A549 (cell line): Measurements from ENCODE around the gene TEX29. TPM values are rescaled to one million over a fixed set of nuclear protein-coding genes. Genes with fewer than 3 reads are reported as not detected.

Experiments used
- ATAC-seq, 2 experiments: fragments of 200-7000 bp in 1 of 2; fragments of >200 bp in 1 of 2; cut with Nextera tagmentation in 1 of 2; cut with Tn5 transposase in 1 of 2; 3 replicates each; pipeline versions ENCODE4 v1.8.0 to v1.9.1; 2018 to 2020; ENCODE audit warnings: mild to moderate bottlenecking in 1 of 2, moderate library complexity in 1 of 2
- CTCF ChIA-PET: fragments of 300-600 bp; sonication (Branson Sonifier 250); formaldehyde crosslinking; extraction: SDS; loops from one replicate; lab custom pipeline; 2021; ENCODE audit warnings: antibody characterized with exemption, inconsistent platforms; lab: Yijun Ruan, JAX
- POLR2A ChIA-PET: fragments of 350-600 bp; formaldehyde crosslinking; extraction: SDS; loops from one replicate; lab custom pipeline; 2021; ENCODE audit warnings: antibody characterized with exemption, inconsistent platforms; lab: Yijun Ruan, JAX
- DNase-seq, 2 experiments: peaks; one replicate each; pipeline versions ENCODE4 v3.0.0 to v3.0.0-alpha.2; 2011 to 2016; ENCODE audit warnings: low read depth in 1 of 2, low spot score in 1 of 2
- FAIRE-seq: peaks from 2 replicates; lab custom pipeline; 2011; peaks lifted over from hg19 to GRCh38; lab: Jason Lieb, UNC
- H3K27ac ChIP-seq, 2 experiments: fragments of >200 bp; sonication (Bioruptor Twin); formaldehyde crosslinking; 3 replicates each; pipeline ENCODE4 v1.5.1; 2016 to 2017
- H3K4me1 ChIP-seq: fragments of >200 bp; sonication (Bioruptor Twin); formaldehyde crosslinking; 3 replicates; pipeline ENCODE4 v1.6.1; 2016
- H3K4me2 ChIP-seq: fragments of >200 bp; sonication (Bioruptor Twin); formaldehyde crosslinking; 3 replicates; pipeline ENCODE4 v1.6.1; 2016
- H3K4me3 ChIP-seq: fragments of >200 bp; sonication (Bioruptor Twin); formaldehyde crosslinking; 3 replicates; pipeline ENCODE4 v1.5.1; 2016
- H3K9me3 ChIP-seq: fragments of >200 bp; sonication (Bioruptor Twin); formaldehyde crosslinking; 3 replicates; pipeline ENCODE4 v1.6.1; 2016
- BCL3 ChIP-seq: fragments of >200 bp; sonication (Bioruptor Twin); formaldehyde crosslinking; IDR thresholded peaks from 3 replicates; pipeline ENCODE4 v1.6.1; 2016
- CBX8 ChIP-seq: fragments of 200-600 bp; sonication (generic); IDR thresholded peaks from 2 replicates; pipeline ENCODE4 v1.6.1; 2016
- CEBPB ChIP-seq, 2 experiments: fragments of >200 bp in 1 of 2; sonication (Bioruptor Twin) in 1 of 2; formaldehyde crosslinking in 1 of 2; IDR thresholded peaks; 2 replicates each; pipeline ENCODE4 v1.6.1; 2012 to 2016
- CHD4 ChIP-seq: fragments of 200-600 bp; sonication (generic); IDR thresholded peaks from 2 replicates; pipeline ENCODE4 v1.6.1; 2016; ENCODE audit warnings: antibody characterized with exemption, mild to moderate bottlenecking, borderline replicate concordance
- FOSB ChIP-seq: fragments of 250-450 bp; sonication (Bioruptor Pico); IDR thresholded peaks from 2 replicates; pipeline ENCODE4 v1.5.0; 2020; ENCODE audit warnings: mild to moderate bottlenecking, moderate library complexity
- FOSL2 ChIP-seq, 2 experiments: fragments of 450-650 bp in 1 of 2; fragments of >200 bp in 1 of 2; sonication (Bioruptor Twin) in 1 of 2; formaldehyde crosslinking; IDR thresholded peaks; 2 replicates each; pipeline versions ENCODE4 v1.5.0 to v1.6.1; 2016 to 2020; ENCODE audit warnings: mild to moderate bottlenecking in 1 of 2, moderate library complexity in 1 of 2
- HEYL ChIP-seq: fragments of 250-450 bp; sonication (Bioruptor Pico); IDR thresholded peaks from 2 replicates; pipeline ENCODE4 v1.8.0; 2021; ENCODE audit warnings: mild to moderate bottlenecking, moderate library complexity
- HMGXB4 ChIP-seq: fragments of 250-450 bp; sonication (Bioruptor Pico); IDR thresholded peaks from 2 replicates; pipeline ENCODE4 v1.5.0; 2021; ENCODE audit warnings: mild to moderate bottlenecking, moderate library complexity, borderline replicate concordance
- HOXA7 ChIP-seq: fragments of 250-450 bp; sonication (Bioruptor Pico); IDR thresholded peaks from 2 replicates; pipeline ENCODE4 v1.5.0; 2020; ENCODE audit warnings: mild to moderate bottlenecking, moderate library complexity
- HOXB13 ChIP-seq: fragments of 250-450 bp; sonication (Bioruptor Pico); IDR thresholded peaks from 2 replicates; pipeline ENCODE4 v1.5.0; 2020; ENCODE audit warnings: low read depth, mild to moderate bottlenecking, moderate library complexity
- HOXB5 ChIP-seq: fragments of 250-450 bp; sonication (Bioruptor Pico); IDR thresholded peaks from 2 replicates; pipeline ENCODE4 v1.5.0; 2020; ENCODE audit warnings: mild to moderate bottlenecking, moderate library complexity
- MAZ ChIP-seq: fragments of 150-350 bp; IDR thresholded peaks from 2 replicates; pipeline ENCODE4 v1.6.1; 2014; ENCODE audit warnings: antibody characterized with exemption, low read depth, low read length, borderline replicate concordance
- MYC ChIP-seq: IDR thresholded peaks from 2 replicates; pipeline ENCODE4 v1.6.1; 2012; ENCODE audit warnings: mild to moderate bottlenecking, inconsistent platforms, low read length, improper control_type of control experiment, borderline replicate concordance
- NFE2L2 ChIP-seq: fragments of 150-350 bp; conservative IDR thresholded peaks from 2 replicates; pipeline ENCODE4 v1.6.1; 2014; ENCODE audit warnings: low read length
- NPAS2 ChIP-seq: fragments of 250-450 bp; sonication (Bioruptor Pico); IDR thresholded peaks from 2 replicates; pipeline ENCODE4 v1.8.0; 2022; ENCODE audit warnings: mild to moderate bottlenecking, moderate library complexity, borderline replicate concordance
- PHF8 ChIP-seq: fragments of 200-600 bp; sonication (generic); IDR thresholded peaks from 2 replicates; pipeline ENCODE4 v1.6.1; 2016; ENCODE audit warnings: low read depth, mild to moderate bottlenecking, antibody characterized with exemption, moderate library complexity, borderline replicate concordance
- POLR2A ChIP-seq: IDR thresholded peaks from 2 replicates; pipeline ENCODE4 v1.6.1; 2012; ENCODE audit warnings: mild to moderate bottlenecking, low read length
- RCOR1 ChIP-seq: fragments of 150-350 bp; IDR thresholded peaks from 2 replicates; pipeline ENCODE4 v1.6.1; 2014; ENCODE audit warnings: antibody characterized with exemption, low read length, low read depth
- REST ChIP-seq: fragments of 200-600 bp; sonication (generic); IDR thresholded peaks from 2 replicates; pipeline ENCODE4 v1.6.1; 2016; ENCODE audit warnings: antibody characterized with exemption, mild to moderate bottlenecking, moderate library complexity
- RFX5 ChIP-seq: fragments of 450-650 bp; IDR thresholded peaks from 2 replicates; pipeline ENCODE4 v1.7.1; 2014; ENCODE audit warnings: antibody characterized with exemption, mild to moderate bottlenecking, moderate library complexity
- RNF2 ChIP-seq: fragments of 200-600 bp; sonication (generic); IDR thresholded peaks from 2 replicates; pipeline ENCODE4 v1.6.1; 2016; ENCODE audit warnings: low read depth, mild to moderate bottlenecking, antibody characterized with exemption, moderate library complexity, borderline replicate concordance
- TP53 ChIP-seq: fragments of 250-450 bp; sonication (Bioruptor Pico); IDR thresholded peaks from 2 replicates; pipeline ENCODE4 v1.5.0; 2021; ENCODE audit warnings: mild to moderate bottlenecking, moderate library complexity
- ZC3H11A ChIP-seq: fragments of 450-650 bp; IDR thresholded peaks from 2 replicates; pipeline ENCODE4 v1.6.1; 2014; ENCODE audit warnings: antibody characterized with exemption, mild to moderate bottlenecking
- WGBS: methylation state at CpG from one replicate; pipeline ENCODE4 v1.1.6; 2017; ENCODE audit errors: missing lambda C conversion rate; 5-methylcytosine and 5-hydroxymethylcytosine counted together
- polyA plus RNA-seq, 4 experiments: library from polyadenylated mRNA; depleted of rRNA in 3 of 4; stranded (reverse); fragments of >200 nt; fragmentation: RNase III in 1 of 4; extraction: RNeasy Plus Mini Kit Qiagen cat#74134 plus additional on column Dnase treatment in 1 of 4; gene quantifications; 2 replicates in 3 of 4; 3 replicates in 1 of 4; pipeline ENCODE4 v1.2.3, GENCODE V29; 2011 to 2017
- TF ChIP-seq, protein P1 (sequence below): fragments of >200 bp; sonication (Bioruptor Twin); formaldehyde crosslinking; IDR thresholded peaks from 3 replicates; pipeline ENCODE4 v1.5.1; 2016

The TEX29 gene
- polyA plus RNA-seq, 2 of the 4 experiments (the other 2 are of a cell fraction) = 0.13 to 0.35 TPM

- no peaks in the 10 kb centered on the region for H3K9me3 ChIP-seq
- H3K4me3 ChIP-seq = no peak overlapping the region
- H3K27ac ChIP-seq = no peak overlapping the region
- TF ChIP-seq POLR2A = no peak
- no peak for TF ChIP-seq PHF8
- TF ChIP-seq REST = no peak
- TF ChIP-seq MAZ = no peak
- no peak for TF ChIP-seq BCL3
- TF ChIP-seq CBX8 = no peak
- no peak for TF ChIP-seq RNF2
- no peak for TF ChIP-seq HOXB13 (CRISPR knock-in tag)
- no peak for TF ChIP-seq HOXA7 (CRISPR knock-in tag)
- no peak for TF ChIP-seq NPAS2 (CRISPR knock-in tag)
- no peak for TF ChIP-seq FOSL2 (IDR thresholded peaks at IDR 0.05)
- no peak for TF ChIP-seq FOSL2 (CRISPR knock-in tag; IDR thresholded peaks at IDR 0.05)
- no peak for TF ChIP-seq TP53 (CRISPR knock-in tag)
- TF ChIP-seq FOSB (CRISPR knock-in tag) = no peak
- TF ChIP-seq HMGXB4 (CRISPR knock-in tag) = no peak
- no peak for TF ChIP-seq ZC3H11A
- POLR2A ChIA-PET = no interaction called here
- H3K4me2 ChIP-seq = no peak overlapping the region
- WGBS = 96% methylated on average over 10 of the region's 10 CpGs
- no peak for DNase-seq
- CTCF ChIA-PET = no interaction called here
- no peak for FAIRE-seq
- H3K4me1 ChIP-seq = no peaks in the 10 kb centered on the region
- no peak for ATAC-seq
Observed at GRCh38 chr13:111278258-111278657, 42.2 kb upstream of the TEX29 start.

- TF ChIP-seq RCOR1 = no peak
- no peak for TF ChIP-seq CHD4
- TF ChIP-seq, protein P1, sequence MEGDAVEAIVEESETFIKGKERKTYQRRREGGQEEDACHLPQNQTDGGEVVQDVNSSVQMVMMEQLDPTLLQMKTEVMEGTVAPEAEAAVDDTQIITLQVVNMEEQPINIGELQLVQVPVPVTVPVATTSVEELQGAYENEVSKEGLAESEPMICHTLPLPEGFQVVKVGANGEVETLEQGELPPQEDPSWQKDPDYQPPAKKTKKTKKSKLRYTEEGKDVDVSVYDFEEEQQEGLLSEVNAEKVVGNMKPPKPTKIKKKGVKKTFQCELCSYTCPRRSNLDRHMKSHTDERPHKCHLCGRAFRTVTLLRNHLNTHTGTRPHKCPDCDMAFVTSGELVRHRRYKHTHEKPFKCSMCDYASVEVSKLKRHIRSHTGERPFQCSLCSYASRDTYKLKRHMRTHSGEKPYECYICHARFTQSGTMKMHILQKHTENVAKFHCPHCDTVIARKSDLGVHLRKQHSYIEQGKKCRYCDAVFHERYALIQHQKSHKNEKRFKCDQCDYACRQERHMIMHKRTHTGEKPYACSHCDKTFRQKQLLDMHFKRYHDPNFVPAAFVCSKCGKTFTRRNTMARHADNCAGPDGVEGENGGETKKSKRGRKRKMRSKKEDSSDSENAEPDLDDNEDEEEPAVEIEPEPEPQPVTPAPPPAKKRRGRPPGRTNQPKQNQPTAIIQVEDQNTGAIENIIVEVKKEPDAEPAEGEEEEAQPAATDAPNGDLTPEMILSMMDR = no peak
- TF ChIP-seq MYC = no peak
- no peak for TF ChIP-seq HEYL (CRISPR knock-in tag)
- TF ChIP-seq REST = no peak
- no peak for TF ChIP-seq RFX5
- no peak for TF ChIP-seq HOXB5
- no peak for TF ChIP-seq CEBPB (IDR thresholded peaks at IDR 0.05)
- no peak for TF ChIP-seq NFE2L2
Observed at GRCh38 chr13:111278743-111279652, 41.4 kb upstream of the TEX29 start.

More at GRCh38 chr13:111278743-111279652, 41.4 kb upstream of the TEX29 start:
- Histone ChIP-seq H3K4me1 (no peaks in the 10 kb centered on the region), H3K27ac (no peak overlapping the region), H3K4me2 (no peak overlapping the region), H3K4me3 (no peak overlapping the region), H3K9me3 (no peaks in the 10 kb centered on the region)
- FAIRE-seq = no peak
- 95% methylated on average over 12 of the region's 17 CpGs for WGBS
- ATAC-seq = no peak
- no peak for DNase-seq
- ChIA-PET CTCF (no interaction called here), POLR2A (no interaction called here)
